ENCODE measurements around the gene PLEKHJ1. TPM values are rescaled to one million over a fixed set of nuclear protein-coding genes. Genes with fewer than 3 reads are reported as not detected.
A peak's percentile ranks its signal among the peaks of the same experiment; 100 is the strongest.

Gene PLEKHJ1
- total and polyA plus RNA-seq, 2 of the 8 experiments (the other 6 are each of a cell fraction or from before 2014, with no cell fraction given), result 135 to 187 TPM

DNA sequence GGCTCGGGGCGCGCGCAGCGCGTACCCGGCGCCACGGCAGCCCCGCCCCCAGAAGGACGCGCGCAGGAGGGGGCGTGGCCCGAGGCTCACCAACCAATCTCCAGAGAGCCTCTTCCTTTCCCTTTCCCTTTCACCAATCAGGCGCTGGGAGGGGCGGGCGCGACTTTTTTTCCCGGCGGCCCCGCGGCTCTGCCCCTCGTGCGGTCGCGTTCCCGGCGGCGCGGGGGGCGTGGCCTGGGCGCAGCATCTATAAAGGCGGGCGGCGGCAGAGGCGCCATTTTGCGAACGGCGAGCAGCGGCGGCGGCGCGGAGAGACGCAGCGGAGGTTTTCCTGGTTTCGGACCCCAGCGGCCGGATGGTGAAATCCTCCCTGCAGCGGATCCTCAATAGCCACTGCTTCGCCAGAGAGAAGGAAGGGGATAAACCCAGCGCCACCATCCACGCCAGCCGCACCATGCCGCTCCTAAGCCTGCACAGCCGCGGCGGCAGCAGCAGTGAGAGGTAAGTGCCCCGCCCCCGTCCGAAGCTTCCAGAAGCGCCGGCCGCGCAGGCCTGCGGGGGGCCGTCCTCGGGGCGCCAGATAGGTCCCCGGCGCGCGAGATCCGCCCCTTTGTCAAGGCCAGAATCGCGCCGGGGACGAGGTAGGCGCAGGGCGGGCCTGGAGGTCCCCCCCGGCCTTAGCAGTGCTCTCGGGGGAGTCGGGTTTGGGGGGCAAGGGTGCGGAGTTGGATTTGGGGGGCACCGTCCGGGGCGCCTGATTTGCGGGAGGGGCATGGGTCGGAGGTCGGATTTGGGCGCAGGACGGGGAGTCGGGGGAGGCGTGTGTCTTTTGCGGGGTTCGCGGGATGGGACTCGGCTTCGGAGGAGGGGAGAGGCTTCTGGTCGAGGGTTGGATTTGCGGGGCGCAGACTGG, 33.4 kb upstream of the PLEKHJ1 start:
- POLR2A ChIA-PET (ENCODE audit: partially characterized antibody), result interaction anchor here (0.6 to 23.4 kb wide), 33 partner anchors 10 to 332 kb away, joined by 3 to 330 read pairs (median 5); partner anchors contain the start of genes AMH, DOT1L, JSRP1 and LSM7
- H2BK20ac ChIP-seq (ENCODE audit: low read length), result no peak overlapping the region
- H4K5ac ChIP-seq (ENCODE audit: insufficient read length, low read depth, low read length), result peak overlapping the region; percentile 96
- H4K8ac ChIP-seq (ENCODE audit: extremely low read depth, insufficient read depth, low read length), result peak overlapping the region; percentile 95; the same call in 1 of the 2 replicates
- H2BK15ac ChIP-seq (ENCODE audit: low read length), result no peak overlapping the region
- peak overlapping the region; percentile 38 to 65; a peak in 2 of 4 replicates for H3K4me2 ChIP-seq (ENCODE audit: insufficient read depth in 1 of 2, low read depth in 2 of 2, low read length in 2 of 2)
- H3K4me3 ChIP-seq (ENCODE audit: extremely low read depth in 1 of 4, insufficient read depth in 2 of 4, low read depth in 3 of 4, low read length in 4 of 4), result peak overlapping the region; percentile 87 to 100 (median 94)
- no peak overlapping the region for H2AFZ ChIP-seq (ENCODE audit: low read length)
- peak; percentile 75 to 100 for DNase-seq (ENCODE audit: low read depth in 1 of 2, low spot score in 2 of 2)
- no peak overlapping the region for H3K23ac ChIP-seq (ENCODE audit: insufficient read length)
- 1% methylated on average over 84 of the region's 103 CpGs; no CpG with 5 or more reads in 1 of the 2 experiments for WGBS, 2 experiments (ENCODE audit: extremely low coverage in 1 of 2, insufficient coverage in 1 of 2, insufficient read length in 1 of 2, insufficient replicate concordance in 2 of 2, low coverage in 1 of 2, low lambda C conversion rate in 2 of 2, missing lambda C conversion rate in 1 of 2)
- H3K14ac ChIP-seq (ENCODE audit: insufficient read length), result no peak overlapping the region
- H2BK5ac ChIP-seq (ENCODE audit: low read depth, low read length), result peak overlapping the region; percentile 78
- H3K79me2 ChIP-seq (ENCODE audit: control insufficient read depth in 1 of 2, insufficient read depth in 2 of 2, low read length in 2 of 2), result peaks cover 20 to 40% of the 10 kb centered on the region in 2 experiments; a peak in 3 of 4 replicates
- H3K36me3 ChIP-seq (ENCODE audit: control insufficient read depth in 2 of 4, insufficient read depth in 4 of 4, low read length in 3 of 4), result peaks cover 3 to 23% (median 9%) of the 10 kb centered on the region in 4 experiments; a peak in 5 of 8 replicates
- H4K91ac ChIP-seq (replicated peaks; ENCODE audit: insufficient read length, low read length), result peak overlapping the region; percentile 91
- H3K27me3 ChIP-seq (replicated peaks in 1 of 4; ENCODE audit: control insufficient read depth in 3 of 4, extremely low read depth in 1 of 4, insufficient read depth in 3 of 4, low read length in 3 of 4), result no peaks in the 10 kb centered on the region
- peaks cover 0 to 20% (median 7%) of the 10 kb centered on the region in 4 experiments; a peak in 5 of 7 replicates for H3K4me1 ChIP-seq (replicated peaks in 1 of 4; ENCODE audit: control insufficient read depth in 3 of 4, insufficient read depth in 4 of 4, low read length in 3 of 4)
- no peaks in the 10 kb centered on the region for H3K9me3 ChIP-seq (ENCODE audit: insufficient read depth in 2 of 2, low read depth in 1 of 2, low read length in 1 of 2)
- peak overlapping the region; percentile 91 for H3K4ac ChIP-seq (replicated peaks; ENCODE audit: insufficient read length, low read depth, low read length)
- peak overlapping the region; percentile 97 for H3K56ac ChIP-seq (replicated peaks; ENCODE audit: insufficient read length, low read depth, low read length)
- peaks cover 22 to 27% of the 10 kb centered on the region in 2 experiments for H4K20me1 ChIP-seq (replicated peaks in 1 of 2; ENCODE audit: control insufficient read depth in 1 of 2, insufficient read depth in 2 of 2, low read length in 2 of 2)
- FAIRE-seq, result no peak
- CTCF ChIA-PET (ENCODE audit: partially characterized antibody), result interaction anchor here (1.2 kb wide), 1 partner anchor 22 kb away, joined by 3 read pairs; no protein-coding TSS in a partner anchor
- peaks cover 5% of the 10 kb centered on the region; the same call in 1 of the 2 replicates for H3K23me2 ChIP-seq (ENCODE audit: low read depth, low read length)
- peak overlapping the region; percentile 88 to 95 (median 90) for H3K9ac ChIP-seq (replicated peaks in 1 of 4; ENCODE audit: extremely low read depth in 1 of 4, low read depth in 3 of 4, low read length in 3 of 4)
- peak overlapping the region; percentile 86; the same call in 1 of the 2 replicates for H2AK5ac ChIP-seq (ENCODE audit: low read depth, low read length)
- H3K79me1 ChIP-seq (ENCODE audit: low read depth, low read length), result peaks cover 3% of the 10 kb centered on the region; the same call in 1 of the 2 replicates
- no peak overlapping the region for H2BK120ac ChIP-seq (replicated peaks; ENCODE audit: low read depth, low read length)
- peak overlapping the region; percentile 96 for H3K18ac ChIP-seq (ENCODE audit: extremely low read depth, low read length)
- H3K27ac ChIP-seq (ENCODE audit: low read depth, low read length), result peak overlapping the region; percentile 76
- no peak overlapping the region for H2BK12ac ChIP-seq (ENCODE audit: low read depth, low read length)
- TF ChIP-seq NRF1 (IDR thresholded peaks at IDR 0.05; ENCODE audit: low read depth, low read length) (no peak), HDAC2 (IDR thresholded peaks at IDR 0.05; ENCODE audit: borderline replicate concordance in 1 of 2, low read depth in 2 of 2, low read length in 2 of 2) (0 out of 4 replicates have a peak, but pooled peaks of 1 of the 2 experiments have one; percentile 61), SAP30 (IDR thresholded peaks at IDR 0.05; ENCODE audit: insufficient read depth, insufficient replicate concordance, low read length) (no peak), POLR2AphosphoS5 (IDR thresholded peaks at IDR 0.05; ENCODE audit: low read depth, low read length) (peak; percentile 96), RFX5 (IDR thresholded peaks at IDR 0.05; ENCODE audit: borderline replicate concordance, low read depth, low read length) (no peak), SP4 (IDR thresholded peaks at IDR 0.05; ENCODE audit: low read length) (peak; percentile 91), ASH2L (IDR thresholded peaks at IDR 0.05; ENCODE audit: low read length) (peak; percentile 71)
- TF ChIP-seq, protein P1, sequence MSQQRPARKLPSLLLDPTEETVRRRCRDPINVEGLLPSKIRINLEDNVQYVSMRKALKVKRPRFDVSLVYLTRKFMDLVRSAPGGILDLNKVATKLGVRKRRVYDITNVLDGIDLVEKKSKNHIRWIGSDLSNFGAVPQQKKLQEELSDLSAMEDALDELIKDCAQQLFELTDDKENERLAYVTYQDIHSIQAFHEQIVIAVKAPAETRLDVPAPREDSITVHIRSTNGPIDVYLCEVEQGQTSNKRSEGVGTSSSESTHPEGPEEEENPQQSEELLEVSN (IDR thresholded peaks at IDR 0.05), result peak; percentile 39; the same call in 1 of the 2 replicates
- TF ChIP-seq, protein P2, sequence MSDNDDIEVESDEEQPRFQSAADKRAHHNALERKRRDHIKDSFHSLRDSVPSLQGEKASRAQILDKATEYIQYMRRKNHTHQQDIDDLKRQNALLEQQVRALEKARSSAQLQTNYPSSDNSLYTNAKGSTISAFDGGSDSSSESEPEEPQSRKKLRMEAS (IDR thresholded peaks at IDR 0.05), result peak; percentile 77
